ENCODE results near the gene ATP2B2. TPM values are rescaled to one million over a fixed set of nuclear protein-coding genes. Genes with fewer than 3 reads are reported as not detected.

ATP2B2 gene
- total and polyA plus RNA-seq, 9 of the 15 experiments (the other 6 are each of a cell fraction or from before 2014, with no cell fraction given) = 0.06 TPM; not detected in 8

GRCh38 chr3:10292505-10293419, 212.6 kb downstream of the ATP2B2 start, which contains the start of gene GHRL (continued):
- TF ChIP-seq HES1 (IDR thresholded peaks at IDR 0.05; ENCODE audit: low read depth) (no peak), MYNN (IDR thresholded peaks at IDR 0.05) (peak; percentile 79), MYNN (CRISPR knock-in tag; IDR thresholded peaks at IDR 0.05) (no peak), ZFP36 (IDR thresholded peaks at IDR 0.05; ENCODE audit: low read depth, low read length, partially characterized antibody) (no peak), MTA1 (IDR thresholded peaks at IDR 0.05; ENCODE audit: borderline replicate concordance) (peak; percentile 44; the same call in 1 of the 2 replicates), ZBTB40 (IDR thresholded peaks at IDR 0.05) (peak; percentile 48; the same call in 1 of the 2 replicates), ZBTB40 (CRISPR knock-in tag; IDR thresholded peaks at IDR 0.05) (no peak), RBM39 (optimal IDR thresholded peaks at IDR 0.05; ENCODE audit: low read depth, low read length) (no peak), HDGF (IDR thresholded peaks at IDR 0.05) (no peak), ARID1B (IDR thresholded peaks at IDR 0.05) (peak; percentile 75), ZNF639 (CRISPR knock-in tag; conservative IDR thresholded peaks at IDR 0.05 in 1 of 2, IDR thresholded peaks at IDR 0.05 in 1 of 2) (peak in 1 of 2 experiments; percentile 83; a peak in 1 of 4 replicates), KDM1A (IDR thresholded peaks at IDR 0.05) (no peak)
